ENCODE data around the gene TCF12.

Gene TCF12

GRCh38 chr15:57297630-57298029, 379.2 kb downstream of the TCF12 start:
- no peak for DNase-seq (ENCODE audit: low read depth)

- DNase-seq (ENCODE audit: low read depth), result no peak
Measured at GRCh38 chr15:57298204-57298603, 379.8 kb downstream of the TCF12 start.

GRCh38 chr15:57298843-57299550, 380.6 kb downstream of the TCF12 start:
- DNase-seq (ENCODE audit: low read depth), result no peak

DNA sequence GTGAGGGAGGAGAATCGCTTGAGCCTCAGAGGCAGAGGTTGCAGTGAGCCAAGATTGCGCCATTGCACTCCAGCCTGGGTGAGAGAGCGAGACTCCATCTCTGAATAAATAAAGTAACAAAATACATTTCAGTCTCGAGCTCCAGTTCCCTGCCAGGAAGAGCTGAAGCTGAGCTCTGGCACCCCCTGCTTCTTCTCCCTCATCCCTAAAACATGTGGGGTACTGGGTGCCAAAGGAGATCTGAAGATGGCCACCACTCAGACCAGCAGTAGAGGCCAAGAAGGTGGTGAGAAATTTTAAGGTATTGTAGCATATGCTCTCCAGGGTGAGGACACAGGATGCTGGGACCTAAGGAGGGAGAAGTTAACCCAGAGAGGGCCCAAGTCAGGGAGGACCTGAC, 382.9 kb downstream of the TCF12 start:
- DNase-seq (ENCODE audit: low read depth), result no peak

- no peak for DNase-seq (ENCODE audit: low read depth)
Measured at GRCh38 chr15:57302640-57303257, 384.3 kb downstream of the TCF12 start.

- DNase-seq (ENCODE audit: low read depth), result no peak
Measured at GRCh38 chr15:57305009-57305408, 386.6 kb downstream of the TCF12 start.

DNA sequence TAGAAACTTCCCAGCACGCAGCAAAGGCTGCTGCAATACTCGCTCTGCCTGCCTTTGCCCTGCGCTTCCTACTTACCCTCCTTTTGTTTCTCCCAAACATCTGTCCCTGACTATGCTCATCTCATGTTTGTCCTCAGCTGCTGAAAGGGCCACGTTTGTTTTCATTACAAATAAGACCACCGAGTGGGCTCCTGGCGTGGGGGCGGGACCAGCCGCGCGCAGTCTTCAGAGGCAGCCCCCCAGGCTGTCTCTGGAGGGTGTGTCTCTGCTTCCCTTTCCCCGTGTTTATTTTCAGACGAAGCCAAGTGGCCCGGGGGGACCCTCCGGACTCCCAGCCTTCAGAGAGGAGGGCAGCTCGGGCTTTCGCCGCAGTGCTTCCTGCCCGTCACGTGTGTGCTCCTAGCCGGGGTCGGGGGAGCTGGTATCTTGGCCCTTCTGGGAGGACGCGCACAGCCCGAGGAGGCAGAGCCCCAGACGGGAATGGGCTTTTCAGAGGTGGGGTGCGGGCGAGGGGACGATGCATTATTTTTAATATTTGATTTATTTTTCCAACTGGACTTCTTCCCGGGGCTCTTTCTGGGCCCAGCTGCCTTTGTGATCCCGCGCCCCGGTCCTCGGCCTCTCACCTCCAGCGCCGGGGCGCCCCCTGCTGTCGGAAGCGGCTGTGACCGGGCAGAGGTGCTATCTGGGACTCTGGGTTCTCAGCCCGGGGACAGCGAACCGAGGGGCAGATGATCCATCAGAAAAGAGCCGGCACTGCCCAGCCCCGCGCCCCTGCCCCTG, 387.9 kb downstream of the TCF12 start:
- peak; percentile 63 for DNase-seq (ENCODE audit: low read depth)

DNA sequence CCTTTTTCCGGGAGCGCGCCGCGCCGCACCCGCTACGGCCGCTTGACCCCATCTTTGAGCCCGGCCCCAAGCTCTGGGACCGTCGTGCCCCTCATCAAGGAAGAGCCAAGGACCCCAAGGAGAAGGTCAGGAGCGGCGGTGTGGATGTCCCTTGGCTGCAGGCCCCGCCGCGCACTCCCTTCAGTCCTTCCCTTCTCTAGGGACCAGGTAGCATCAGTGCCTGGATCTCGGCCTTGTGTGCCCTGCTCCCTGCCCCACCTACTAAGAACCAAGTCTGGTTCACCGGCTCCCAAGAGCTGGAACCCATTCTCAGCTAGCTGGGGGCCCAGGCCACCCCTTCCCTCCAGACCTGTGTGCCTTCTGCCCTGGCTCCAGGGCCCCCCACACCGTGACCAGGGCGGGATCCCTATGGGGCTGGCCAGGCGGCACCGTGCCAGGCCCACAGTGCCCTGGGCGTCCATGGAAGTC, 388.5 kb downstream of the TCF12 start:
- no peak for DNase-seq (ENCODE audit: low read depth)

GRCh38 chr15:57307527-57308169, 389.2 kb downstream of the TCF12 start:
- DNase-seq (ENCODE audit: low read depth), result peak; percentile 85

- DNase-seq (ENCODE audit: low read depth), result no peak
Measured at GRCh38 chr15:57308170-57308545, 389.7 kb downstream of the TCF12 start.

- DNase-seq (ENCODE audit: low read depth), result no peak
Measured at GRCh38 chr15:57309856-57310760, 391.7 kb downstream of the TCF12 start.

DNA sequence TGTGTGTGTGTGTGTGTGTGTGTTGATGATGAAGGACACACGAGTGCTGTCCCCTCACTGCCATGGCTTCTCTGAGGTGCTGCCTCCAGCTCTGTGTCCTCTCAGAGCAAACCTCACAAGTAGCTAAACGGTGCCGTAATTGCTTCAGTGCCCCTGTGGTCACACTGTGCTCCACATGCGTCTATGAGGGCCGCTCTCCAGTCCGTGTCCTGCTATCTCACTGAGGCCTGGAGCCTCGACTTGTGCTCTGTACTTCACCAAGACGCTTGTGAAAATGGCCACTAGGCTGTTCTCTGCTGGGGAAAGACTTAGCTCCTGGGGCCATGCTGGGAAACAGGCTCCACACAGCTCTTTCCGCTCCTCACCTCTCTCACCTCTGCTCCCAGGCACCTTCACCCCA, 392.4 kb downstream of the TCF12 start:
- DNase-seq (ENCODE audit: low read depth), result no peak

- DNase-seq (ENCODE audit: low read depth), result no peak
Measured at GRCh38 chr15:57312006-57312317, 393.5 kb downstream of the TCF12 start.

- DNase-seq (ENCODE audit: low read depth), result no peak
Measured at GRCh38 chr15:57312318-57313133, 394.1 kb downstream of the TCF12 start.

DNA sequence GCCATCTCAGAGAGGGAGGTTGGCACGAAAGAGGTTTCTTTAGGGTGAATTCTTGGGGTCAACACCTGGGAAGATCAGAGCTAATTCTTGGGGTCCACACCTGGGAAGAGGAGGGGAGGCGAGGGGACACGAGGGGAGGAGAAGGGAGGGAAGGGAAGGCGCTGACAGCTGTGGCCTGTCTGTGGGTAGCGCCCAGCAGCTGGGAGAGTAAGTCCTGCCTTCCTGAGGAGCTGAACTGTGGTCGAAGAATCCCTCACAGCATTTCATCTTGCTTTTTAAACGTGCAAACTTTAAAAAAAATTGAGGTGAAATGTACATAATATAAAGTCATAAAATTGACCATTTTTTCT, 394.7 kb downstream of the TCF12 start:
- no peak for DNase-seq (ENCODE audit: low read depth)

DNA sequence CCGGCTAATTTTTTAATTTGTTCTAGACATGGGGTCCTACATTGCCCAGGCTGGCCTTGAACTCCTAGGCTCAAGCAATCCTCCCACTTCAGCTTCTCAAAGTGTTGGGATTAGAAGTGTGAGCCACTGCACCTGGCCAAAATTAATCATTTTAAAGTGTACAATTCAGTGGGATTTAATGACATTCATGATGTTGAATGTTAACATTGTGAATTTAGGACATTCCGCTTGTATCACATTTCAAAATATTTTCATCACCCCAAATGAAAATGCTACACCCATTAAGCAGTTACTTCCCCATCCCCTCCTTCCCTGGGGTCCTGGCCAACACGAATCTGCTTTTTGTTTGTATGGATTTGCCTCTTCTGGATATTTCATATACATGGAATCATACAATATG, 395.8 kb downstream of the TCF12 start:
- DNase-seq (ENCODE audit: low read depth), result no peak

DNA sequence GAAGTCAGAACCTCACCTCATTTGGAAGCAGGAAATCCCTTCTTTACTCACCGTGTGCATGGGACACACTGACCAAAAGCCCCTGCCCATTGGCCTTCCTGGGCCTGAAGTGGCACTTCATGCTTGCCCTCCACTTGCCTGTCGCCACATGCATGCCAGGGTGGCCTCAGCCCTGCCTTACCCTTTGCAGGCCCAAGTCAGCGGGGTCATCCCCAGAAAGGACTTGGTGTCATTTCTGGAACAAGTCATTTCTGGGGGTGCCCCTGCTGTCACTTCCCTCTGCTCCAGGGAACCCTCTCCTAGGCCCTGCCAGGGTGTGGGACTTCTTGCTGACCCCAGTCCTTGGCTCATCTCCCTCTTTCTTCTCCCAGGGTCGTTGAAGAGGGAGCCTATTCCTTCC, 398.0 kb downstream of the TCF12 start:
- no peak for DNase-seq (ENCODE audit: low read depth)

DNA sequence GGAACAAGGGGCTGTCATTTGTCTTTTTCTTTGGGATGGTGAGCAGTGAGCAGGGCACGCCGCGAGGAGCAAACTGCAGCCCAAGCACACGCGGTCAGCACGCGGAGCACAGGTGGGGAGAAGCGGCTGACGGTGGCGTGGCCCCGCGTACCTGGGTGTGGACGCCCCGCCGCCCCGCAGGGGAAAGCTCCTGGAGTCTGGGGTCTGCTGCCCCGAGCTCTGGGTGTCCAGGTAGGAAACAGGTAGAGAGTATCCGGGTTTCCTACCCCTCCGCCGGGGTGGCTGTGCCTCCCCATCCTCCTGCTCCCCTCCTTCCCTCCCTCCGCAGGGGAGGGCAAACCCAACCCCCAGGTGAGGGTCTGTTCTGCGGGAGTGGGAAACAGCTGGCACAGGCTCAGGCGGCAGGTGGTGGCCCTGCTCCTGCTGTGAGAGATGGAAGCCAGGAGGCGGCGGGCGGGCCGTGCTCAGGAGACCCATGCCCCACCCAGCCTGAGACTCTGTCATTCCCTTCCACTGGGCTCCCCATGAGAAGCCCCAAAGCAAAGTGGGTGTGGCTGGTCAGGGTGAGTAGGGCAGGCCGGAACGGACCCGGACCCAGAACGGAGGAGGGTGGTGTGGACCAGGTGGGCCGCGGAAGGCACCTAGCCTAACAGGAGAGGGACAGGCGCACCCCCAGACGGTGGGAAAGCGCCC, 400.9 kb downstream of the TCF12 start:
- DNase-seq (ENCODE audit: low read depth), result no peak

- no peak for DNase-seq (ENCODE audit: low read depth)
Measured at GRCh38 chr15:57319919-57320560, 401.6 kb downstream of the TCF12 start.

Measured in fibroblast of gingiva (primary cell).